Raji (cell line): ENCODE measurements around the gene PACRG.

Experiments
- POLR2A ChIP-seq: IDR thresholded peaks from 2 replicates; pipeline ENCODE4 v1.6.1; 2011; ENCODE audit warnings: low read depth, low read length, control low read depth; ENCODE audit not compliant: insufficient read depth

The PACRG gene

GRCh38 chr6:162702446-162702845, 25.3 kb upstream of the PACRG start:
- TF ChIP-seq POLR2A = no peak

GRCh38 chr6:162704001-162704400, 23.8 kb upstream of the PACRG start:
- no peak for TF ChIP-seq POLR2A

GRCh38 chr6:162705736-162706135, 22.0 kb upstream of the PACRG start:
- TF ChIP-seq POLR2A = no peak

DNA sequence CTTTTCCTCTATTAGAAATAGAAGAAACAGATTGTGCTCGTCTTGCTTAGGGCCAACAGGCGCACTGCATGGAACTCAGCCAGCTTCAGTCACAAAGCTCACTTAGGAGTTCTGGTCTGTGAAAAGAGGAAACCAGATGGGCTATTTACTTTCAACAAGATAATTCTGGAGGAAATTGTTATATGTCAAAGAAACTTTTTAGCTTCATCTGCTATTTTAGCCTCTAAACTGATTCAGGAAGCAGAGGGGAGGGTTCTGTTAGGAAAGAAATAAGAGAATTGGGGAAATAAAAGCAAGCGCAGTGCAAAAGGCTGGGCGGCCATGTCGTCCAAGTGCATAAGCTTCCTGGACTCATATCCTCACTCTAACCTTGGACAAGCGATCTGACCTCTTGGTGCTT, 21.5 kb upstream of the PACRG start:
- TF ChIP-seq POLR2A = no peak

GRCh38 chr6:162708971-162709370, 18.8 kb upstream of the PACRG start:
- no peak for TF ChIP-seq POLR2A

GRCh38 chr6:162709431-162709830, 18.3 kb upstream of the PACRG start:
- TF ChIP-seq POLR2A = no peak

DNA sequence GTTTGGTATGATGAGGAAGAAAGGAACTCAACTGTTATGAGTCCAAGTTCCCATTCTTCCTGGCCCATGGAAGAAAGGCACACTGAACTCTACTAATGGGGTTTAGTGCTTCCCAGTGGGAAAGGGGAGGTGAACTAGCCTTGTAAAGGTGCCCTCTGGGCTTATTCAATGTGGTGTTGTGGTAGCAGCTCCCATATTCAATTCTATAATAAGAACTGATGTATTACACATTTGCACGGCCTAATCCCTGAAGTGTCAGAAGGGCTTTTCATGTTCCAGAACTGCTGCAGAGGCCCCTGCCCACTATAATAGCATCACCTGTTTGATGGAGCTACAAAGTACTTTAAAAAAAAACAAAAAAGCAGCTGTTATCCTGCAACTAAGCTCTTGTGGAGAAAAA, 17.4 kb upstream of the PACRG start:
- no peak for TF ChIP-seq POLR2A

DNA sequence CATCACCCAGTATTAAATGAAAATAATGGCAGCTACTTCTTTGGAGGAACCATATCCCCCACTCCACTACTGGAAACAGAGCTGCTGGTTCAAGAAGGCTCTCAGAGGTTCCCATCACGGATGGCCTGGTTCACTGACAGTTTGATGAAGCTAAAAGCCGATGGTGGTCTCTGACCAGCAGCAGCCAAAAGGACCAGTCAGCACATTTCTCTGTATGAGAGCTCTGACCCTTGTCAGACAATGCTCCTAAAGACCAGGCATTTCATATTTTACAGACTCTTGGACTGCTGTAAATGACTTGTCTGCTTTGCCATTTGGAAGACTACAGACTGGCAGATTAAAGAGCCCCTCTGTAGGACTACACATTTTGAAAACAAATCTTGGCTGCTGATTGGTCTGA, 16.8 kb upstream of the PACRG start:
- TF ChIP-seq POLR2A = no peak

DNA sequence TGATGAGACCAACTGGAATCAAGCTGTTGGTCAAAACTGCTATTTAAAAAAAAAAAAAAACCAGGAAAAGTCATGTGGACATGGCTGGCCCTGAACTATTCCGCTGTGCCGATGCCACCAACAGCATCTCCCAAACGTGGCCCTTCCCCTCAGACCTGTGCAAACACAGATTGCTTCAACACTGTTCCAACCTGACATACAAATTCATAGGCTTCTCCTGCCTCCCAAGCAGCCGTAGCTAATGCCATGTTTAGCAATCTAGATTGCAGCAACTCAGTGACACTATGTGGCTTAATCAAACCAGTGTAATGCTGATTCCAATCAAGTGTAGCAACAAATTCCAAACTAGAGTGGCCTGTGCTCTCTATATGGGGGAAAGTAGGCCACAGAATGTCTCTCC, 16.4 kb upstream of the PACRG start:
- TF ChIP-seq POLR2A = no peak

- TF ChIP-seq POLR2A = no peak
Measured at GRCh38 chr6:162712694-162713093, 15.1 kb upstream of the PACRG start.

- no peak for TF ChIP-seq POLR2A
Measured at GRCh38 chr6:162713974-162714780, 13.6 kb upstream of the PACRG start.

DNA sequence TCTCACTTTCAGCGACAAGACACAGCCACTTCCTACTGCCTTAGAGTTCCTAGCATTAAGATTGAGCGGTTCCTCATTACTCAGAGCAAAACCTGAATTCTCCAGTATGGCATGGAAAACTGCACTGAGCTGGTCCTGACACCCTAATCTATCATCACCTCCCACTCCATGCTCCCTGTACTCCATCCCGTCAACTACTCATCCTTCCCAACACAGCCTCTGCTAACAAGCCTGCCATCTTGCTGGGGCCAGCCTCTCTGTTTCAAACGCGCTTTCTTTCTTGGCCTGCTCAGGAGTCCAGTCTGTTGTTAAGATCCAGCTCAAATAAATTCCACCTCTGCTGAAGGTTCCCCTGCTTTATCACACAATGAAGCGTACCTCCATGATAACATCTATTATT, 12.2 kb upstream of the PACRG start:
- no peak for TF ChIP-seq POLR2A

- TF ChIP-seq POLR2A = no peak
Measured at GRCh38 chr6:162719528-162719927, 8.2 kb upstream of the PACRG start.

- no peak for TF ChIP-seq POLR2A
Measured at GRCh38 chr6:162721404-162721687, 6.4 kb upstream of the PACRG start.

GRCh38 chr6:162722226-162722625, 5.5 kb upstream of the PACRG start:
- no peak for TF ChIP-seq POLR2A

- no peak for TF ChIP-seq POLR2A
Measured at GRCh38 chr6:162722633-162723032, 5.1 kb upstream of the PACRG start.

DNA sequence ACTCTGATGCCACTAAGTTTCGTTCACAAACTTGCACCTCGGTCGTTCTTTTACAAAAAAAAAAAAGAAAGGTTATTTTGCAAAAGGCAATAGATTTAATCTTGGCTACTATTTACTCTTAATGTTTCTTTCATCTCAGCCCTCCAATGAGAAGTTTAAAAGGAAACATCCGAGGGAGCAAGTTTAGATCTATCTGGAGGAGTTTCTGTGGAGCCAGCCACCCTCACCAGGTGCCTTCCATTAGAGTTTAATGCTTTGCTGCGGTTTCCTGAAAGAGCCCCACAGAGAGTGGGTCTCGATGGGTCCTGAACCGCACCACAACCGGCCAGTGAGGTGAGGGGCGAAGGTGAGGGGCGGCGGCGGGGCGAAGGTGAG, 840 bp upstream of the PACRG start:
- no peak for TF ChIP-seq POLR2A
